HG03139 (cell line): ENCODE measurements around the gene AJAP1.

ENCODE experiments used
- ATAC-seq: cut with Tn5 transposase; IDR thresholded peaks from one replicate; pipeline ENCODE4 v1.9.1; 2021; ENCODE audit not compliant: unreplicated experiment

AJAP1 gene

DNA sequence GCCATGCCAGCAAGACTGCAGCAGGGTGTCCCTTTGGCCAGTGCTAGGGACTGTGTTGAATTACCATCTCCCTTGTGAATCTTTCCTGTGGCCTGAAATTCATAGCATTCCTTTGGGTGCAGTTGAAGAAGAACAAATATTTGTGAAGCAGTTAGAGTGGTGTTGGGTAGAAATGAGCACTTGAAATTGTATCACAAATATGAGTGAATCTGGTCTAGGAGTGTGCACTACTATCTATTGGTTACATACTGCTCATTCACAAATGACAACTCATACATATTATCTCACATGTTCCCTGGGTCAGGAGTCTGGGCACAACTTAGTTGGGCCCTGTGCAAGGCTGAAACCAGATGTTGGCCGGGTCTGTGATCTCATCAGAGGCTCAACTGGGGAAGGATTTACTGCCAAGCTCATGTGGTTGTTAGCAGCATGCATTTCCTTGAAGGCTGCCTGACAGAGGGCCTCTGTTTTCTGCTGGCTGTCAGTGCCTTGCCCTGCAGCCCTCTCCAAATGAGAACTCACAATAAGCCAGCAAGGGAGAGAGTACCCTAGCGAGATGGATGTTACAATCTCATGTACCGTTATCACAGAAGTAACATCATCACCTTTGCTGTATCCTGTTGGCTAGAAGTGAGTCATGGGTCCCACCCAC is 23.8 kb downstream of the AJAP1 start:
- no peak for ATAC-seq

GRCh38 chr1:4681026-4681425 is 26.6 kb downstream of the AJAP1 start:
- ATAC-seq = no peak

GRCh38 chr1:4682607-4683220 is 28.3 kb downstream of the AJAP1 start:
- ATAC-seq = no peak

DNA sequence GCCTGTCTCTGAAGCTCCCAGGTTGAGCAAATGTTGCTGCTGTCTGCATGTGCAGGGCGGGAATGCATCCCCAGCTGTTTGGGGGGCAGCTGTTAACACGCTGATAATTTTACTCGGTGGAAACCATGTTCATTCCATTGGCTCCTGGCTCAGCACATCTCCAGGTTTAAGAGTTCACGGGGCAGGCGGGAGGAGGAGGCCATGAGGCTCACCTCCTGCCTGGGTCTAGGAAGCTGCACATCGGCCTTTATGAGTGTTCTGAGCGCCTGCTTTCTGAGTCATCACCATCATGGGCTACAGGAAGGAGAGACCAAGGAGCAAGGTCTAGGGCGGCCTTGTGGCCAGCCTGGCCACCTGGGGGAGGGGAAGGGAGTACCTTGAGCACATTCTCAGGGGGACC is 29.7 kb downstream of the AJAP1 start:
- no peak for ATAC-seq

GRCh38 chr1:4684864-4685522 is 30.6 kb downstream of the AJAP1 start:
- no peak for ATAC-seq

GRCh38 chr1:4685523-4685865 is 31.1 kb downstream of the AJAP1 start:
- no peak for ATAC-seq

GRCh38 chr1:4687943-4688342 is 33.5 kb downstream of the AJAP1 start:
- ATAC-seq = no peak

DNA sequence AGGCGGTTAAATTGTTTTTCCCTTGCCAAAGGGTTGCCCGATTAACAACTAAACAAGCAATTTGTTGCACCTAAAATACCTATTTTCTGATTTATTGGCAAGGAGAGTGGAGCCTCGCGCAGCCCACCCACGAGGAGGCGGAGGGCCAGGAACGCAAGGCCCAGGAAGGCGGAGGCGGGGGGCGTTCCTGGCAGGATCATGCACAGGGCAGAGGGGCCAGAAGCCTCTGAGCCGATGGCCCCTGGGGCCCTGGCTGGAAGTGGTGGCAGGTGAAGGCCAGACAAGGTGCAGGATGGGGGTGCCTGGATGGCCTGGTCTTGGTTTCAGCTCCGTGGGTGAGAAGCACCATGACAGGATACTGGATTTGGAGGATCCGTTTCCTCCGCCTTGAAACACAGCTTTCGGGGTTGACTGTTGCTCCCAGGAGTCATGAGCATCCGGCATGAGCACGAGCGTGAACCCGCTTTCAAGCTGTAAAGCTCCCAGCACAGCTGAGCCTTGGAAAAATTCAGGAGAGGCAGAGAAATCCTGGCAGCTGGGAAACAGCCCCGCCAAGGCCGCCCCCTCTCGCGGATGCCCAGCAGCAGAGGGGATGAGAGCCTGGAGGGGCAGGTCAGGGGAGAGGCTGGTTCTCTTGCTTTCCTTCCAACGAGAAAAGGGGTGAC is 35.0 kb downstream of the AJAP1 start:
- no peak for ATAC-seq

- no peak for ATAC-seq
Measured at GRCh38 chr1:4689941-4690635, 35.7 kb downstream of the AJAP1 start.

GRCh38 chr1:4690951-4691675 is 36.7 kb downstream of the AJAP1 start:
- ATAC-seq = no peak

GRCh38 chr1:4691766-4692405 is 37.5 kb downstream of the AJAP1 start:
- no peak for ATAC-seq

GRCh38 chr1:4692437-4692836 is 38.0 kb downstream of the AJAP1 start:
- no peak for ATAC-seq

- ATAC-seq = no peak
Measured at GRCh38 chr1:4693331-4693730, 38.9 kb downstream of the AJAP1 start.

DNA sequence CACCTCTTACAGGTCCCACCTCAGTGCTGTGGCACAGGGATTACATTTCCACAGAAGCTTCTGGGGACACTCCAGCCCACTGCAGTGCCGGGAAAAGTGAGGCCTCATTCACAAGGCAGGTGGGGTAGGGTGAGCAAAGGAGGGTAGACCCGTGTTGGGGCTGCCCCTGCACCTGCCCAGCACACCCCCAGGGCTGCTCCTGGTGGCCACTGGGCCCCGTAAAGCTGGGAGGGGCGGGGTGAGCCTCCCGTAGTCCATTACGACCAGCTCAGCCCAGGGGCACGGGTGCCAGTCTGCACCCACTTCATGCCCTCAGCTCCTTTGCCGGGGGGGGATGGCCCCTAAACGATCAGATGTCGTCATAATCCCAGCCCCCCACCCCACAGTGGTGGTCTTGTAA is 39.5 kb downstream of the AJAP1 start:
- ATAC-seq = no peak

DNA sequence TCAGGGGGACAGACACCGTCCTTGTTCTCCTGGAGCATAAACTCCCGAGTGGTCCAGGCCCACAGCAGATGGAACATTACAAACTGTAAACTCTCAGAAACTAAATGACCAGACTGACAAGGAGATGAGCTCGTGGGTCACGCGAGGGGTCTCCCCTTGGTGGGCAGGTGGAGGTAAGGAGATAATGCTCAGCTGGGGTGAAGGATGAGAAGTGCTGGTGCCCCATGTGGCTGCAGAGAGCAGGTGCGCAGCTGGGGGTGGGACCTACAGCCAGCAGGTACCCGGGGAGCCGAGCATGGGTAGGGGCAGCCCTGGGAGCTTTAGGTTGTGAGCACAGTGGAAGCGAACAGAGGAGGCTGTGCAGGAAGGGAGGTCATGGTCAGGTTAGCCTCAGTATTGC is 40.1 kb downstream of the AJAP1 start:
- ATAC-seq = no peak

GRCh38 chr1:4695241-4695640 is 40.8 kb downstream of the AJAP1 start:
- no peak for ATAC-seq

DNA sequence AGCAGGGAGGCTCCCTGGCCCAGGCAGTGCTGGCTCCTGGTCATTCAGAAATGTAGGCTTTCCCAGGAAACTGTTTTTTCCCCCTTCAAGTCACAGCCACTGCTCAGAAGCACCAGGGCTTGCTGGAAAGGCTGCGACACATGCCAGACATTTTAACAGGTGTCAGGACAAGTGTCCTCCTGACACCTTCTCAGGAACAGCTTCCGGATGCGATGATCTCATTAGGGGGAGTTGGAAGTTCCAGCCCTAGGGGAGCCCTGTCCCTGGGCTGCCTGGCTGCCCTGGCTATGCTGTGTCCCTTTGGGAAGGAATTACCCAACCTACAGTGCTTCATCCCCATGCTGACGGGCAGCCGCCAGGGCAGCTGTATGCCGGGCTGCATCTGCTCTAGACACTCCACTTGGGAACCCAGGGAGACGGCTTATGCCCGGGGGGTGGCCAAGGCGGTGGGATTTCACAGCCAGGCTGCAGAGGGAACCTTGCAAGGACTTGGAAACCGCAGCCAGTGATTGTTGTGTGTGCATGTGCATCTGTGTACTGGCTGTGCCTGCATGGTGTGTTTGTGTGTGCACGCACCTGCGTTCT is 41.8 kb downstream of the AJAP1 start:
- no peak for ATAC-seq

DNA sequence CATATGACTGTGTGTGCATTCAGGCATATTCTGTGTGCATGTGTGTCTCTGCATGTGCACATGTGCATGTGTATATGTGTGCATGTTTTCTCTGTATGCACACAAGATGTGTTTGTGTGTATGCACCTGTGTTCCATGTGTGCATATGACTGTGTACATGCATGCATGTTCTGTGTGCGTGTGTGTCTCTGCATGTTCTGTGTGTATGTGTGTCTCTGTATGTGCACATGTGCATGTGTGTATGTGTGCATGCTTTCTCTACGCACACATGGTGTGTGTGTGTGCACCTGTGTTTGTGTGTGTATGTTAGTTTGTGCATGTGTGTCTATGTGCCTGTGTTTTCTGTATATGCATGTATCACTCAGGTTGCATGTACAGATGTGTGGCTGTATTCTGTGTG is 42.3 kb downstream of the AJAP1 start:
- ATAC-seq = no peak

- ATAC-seq = no peak
Measured at GRCh38 chr1:4697801-4698200, 43.4 kb downstream of the AJAP1 start.

DNA sequence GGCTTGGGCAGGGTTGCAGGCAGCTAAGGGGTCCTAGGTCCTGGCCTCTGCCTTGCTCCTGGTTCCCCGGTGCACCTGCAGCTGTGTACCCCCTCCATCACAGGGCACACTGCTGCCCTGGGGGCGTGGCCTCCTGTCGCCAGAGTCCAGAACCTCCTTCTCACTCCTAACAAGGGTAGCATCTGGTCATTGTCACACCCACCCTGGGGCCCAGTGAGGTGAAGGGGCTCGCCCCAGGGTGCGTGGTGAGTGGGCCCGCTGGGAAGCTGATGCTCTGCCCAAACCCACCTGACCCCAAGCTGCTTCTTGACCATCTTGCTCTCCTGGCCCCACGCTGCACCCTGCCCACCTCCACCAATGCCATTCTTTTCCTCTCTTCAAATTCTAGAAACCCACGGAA is 44.5 kb downstream of the AJAP1 start:
- ATAC-seq = no peak
